HepG2 (cell line): ENCODE results near the gene CHMP6. TPM values are rescaled to one million over a fixed set of nuclear protein-coding genes. Genes with fewer than 3 reads are reported as not detected.
A peak's percentile ranks its signal among the peaks of the same experiment; 100 is the strongest.

Source experiments
- EZH2 ChIP-seq: conservative IDR thresholded peaks from 2 replicates; pipeline ENCODE4 v1.6.1; 2012; ENCODE audit warnings: mild to moderate bottlenecking, low read depth, low read length, moderate library complexity
- FIP1L1 ChIP-seq: fragments of 200-400 bp; formaldehyde crosslinking; IDR thresholded peaks from 2 replicates; pipeline ENCODE4 v1.6.1; 2018; ENCODE audit warnings: low read depth, mild to moderate bottlenecking, low read length, moderate library complexity, borderline replicate concordance; ENCODE audit not compliant: insufficient read depth
- GLI4 ChIP-seq: sonication (generic); formaldehyde crosslinking; IDR thresholded peaks from 2 replicates; pipeline ENCODE4 v1.5.1; 2020; ENCODE audit warnings: missing genetic modification reagents, mild to moderate bottlenecking, moderate library complexity, borderline replicate concordance
- HNRNPUL1 ChIP-seq: fragments of 200-400 bp; formaldehyde crosslinking; IDR thresholded peaks from 2 replicates; pipeline ENCODE4 v1.6.1; 2017; ENCODE audit warnings: low read depth, mild to moderate bottlenecking, low read length, moderate library complexity
- HOXA3 ChIP-seq: sonication (generic); formaldehyde crosslinking; IDR thresholded peaks from 2 replicates; pipeline ENCODE4 v1.5.0; 2020; ENCODE audit warnings: missing genetic modification reagents
- HOXD1 ChIP-seq: sonication (generic); formaldehyde crosslinking; IDR thresholded peaks from 2 replicates; pipeline ENCODE4 v1.5.0; 2020; ENCODE audit warnings: missing genetic modification reagents
- KDM4B ChIP-seq: sonication (generic); formaldehyde crosslinking; IDR thresholded peaks from 2 replicates; pipeline ENCODE4 v1.4.0; 2020; ENCODE audit warnings: missing genetic modification reagents
- KLF12 ChIP-seq: sonication (generic); formaldehyde crosslinking; IDR thresholded peaks from 2 replicates; pipeline ENCODE4 v1.4.0; 2020; ENCODE audit warnings: missing genetic modification reagents, borderline replicate concordance
- MTF2 ChIP-seq: sonication (generic); formaldehyde crosslinking; IDR thresholded peaks from 2 replicates; pipeline ENCODE4 v1.5.0; 2020; ENCODE audit warnings: missing genetic modification reagents, borderline replicate concordance
- NR2C2 ChIP-seq: sonication (generic); formaldehyde crosslinking; IDR thresholded peaks from 2 replicates; pipeline ENCODE4 v1.4.0; 2020; ENCODE audit warnings: missing genetic modification reagents, mild to moderate bottlenecking, moderate library complexity, borderline replicate concordance
- REXO4 ChIP-seq: sonication (generic); formaldehyde crosslinking; IDR thresholded peaks from 2 replicates; pipeline ENCODE4 v1.8.0; 2022; ENCODE audit warnings: missing genetic modification reagents, mild to moderate bottlenecking, borderline replicate concordance
- SKIL ChIP-seq: sonication (generic); formaldehyde crosslinking; IDR thresholded peaks from 2 replicates; pipeline ENCODE4 v1.8.0; 2022; ENCODE audit warnings: missing genetic modification reagents, mild to moderate bottlenecking, moderate library complexity, borderline replicate concordance
- THAP9 ChIP-seq: sonication (generic); formaldehyde crosslinking; IDR thresholded peaks from 2 replicates; pipeline ENCODE4; 2020; ENCODE audit warnings: missing genetic modification reagents, mild to moderate bottlenecking, borderline replicate concordance
- ZEB1 ChIP-seq: IDR thresholded peaks from 2 replicates; pipeline ENCODE4 v1.6.1; 2012; ENCODE audit warnings: mild to moderate bottlenecking, low read depth, inconsistent platforms; ENCODE audit not compliant: insufficient replicate concordance
- ZMAT5 ChIP-seq: sonication (generic); formaldehyde crosslinking; IDR thresholded peaks from 2 replicates; pipeline ENCODE4 v1.5.0; 2020; ENCODE audit warnings: mild to moderate bottlenecking, low read depth, missing genetic modification reagents, borderline replicate concordance
- ZNF18 ChIP-seq: sonication (generic); formaldehyde crosslinking; IDR thresholded peaks from 2 replicates; pipeline ENCODE4 v1.8.0; 2022; ENCODE audit warnings: mild to moderate bottlenecking, missing genetic modification reagents; ENCODE audit not compliant: insufficient replicate concordance
- ZNF292 ChIP-seq: sonication (generic); formaldehyde crosslinking; IDR thresholded peaks from 2 replicates; pipeline ENCODE4 v1.8.1; 2022; ENCODE audit warnings: mild to moderate bottlenecking, low read depth, missing genetic modification reagents, borderline replicate concordance
- ZNF484 ChIP-seq: sonication (generic); formaldehyde crosslinking; IDR thresholded peaks from 2 replicates; pipeline ENCODE4 v1.5.1; 2020; ENCODE audit warnings: mild to moderate bottlenecking, low read depth, missing genetic modification reagents, borderline replicate concordance
- ZNF530 ChIP-seq: sonication (generic); formaldehyde crosslinking; IDR thresholded peaks from 2 replicates; pipeline ENCODE4 v1.5.0; 2020; ENCODE audit warnings: low read depth, mild to moderate bottlenecking, missing genetic modification reagents
- ZNF557 ChIP-seq: sonication (generic); formaldehyde crosslinking; IDR thresholded peaks from 2 replicates; pipeline ENCODE4 v1.4.0; 2020; ENCODE audit warnings: missing genetic modification reagents
- ZNF772 ChIP-seq: sonication (generic); formaldehyde crosslinking; IDR thresholded peaks from 2 replicates; pipeline ENCODE4 v1.5.0; 2020; ENCODE audit warnings: mild to moderate bottlenecking, missing genetic modification reagents
- ZNF776 ChIP-seq: sonication (generic); formaldehyde crosslinking; IDR thresholded peaks from 2 replicates; pipeline ENCODE4 v1.4.0; 2020; ENCODE audit warnings: mild to moderate bottlenecking, missing genetic modification reagents
- ZNF782 ChIP-seq: sonication (generic); formaldehyde crosslinking; IDR thresholded peaks from 2 replicates; pipeline ENCODE4 v1.4.0; 2020; ENCODE audit warnings: missing genetic modification reagents, mild to moderate bottlenecking, borderline replicate concordance
- polyA plus RNA-seq, 8 experiments: library from polyadenylated mRNA; depleted of rRNA in 3 of 8; stranded (reverse) in 7 of 8; unstranded in 1 of 8; fragments of >200 nt; fragmentation: Illumina TruSeq in 4 of 8; extraction: Trizol in 4 of 8; gene quantifications; 2 replicates each; pipeline versions ENCODE4 v1.2.1 to v1.2.3, GENCODE V29; 2011 to 2016; ENCODE audit warnings: low read depth in 4 of 8, missing spikeins in 1 of 8, mixed read lengths in 1 of 8; ENCODE audit not compliant: insufficient read depth in 1 of 8
- total RNA-seq, 5 experiments: library from RNA; depleted of rRNA; stranded (reverse); fragments of >200 nt; fragmentation: Illumina TruSeq; extraction: Trizol; gene quantifications; 2 replicates each; pipeline ENCODE4 v1.2.3, GENCODE V29; 2016; ENCODE audit warnings: low read depth in 1 of 5

The CHMP6 gene
- total and polyA plus RNA-seq, 2 of the 13 experiments (the other 11 are each of a cell fraction or from before 2014, with no cell fraction given) = 11.1 to 24.2 TPM

GRCh38 chr17:81043319-81043724 is 51.7 kb downstream of the CHMP6 start (continued):
- TF ChIP-seq ZNF484 (CRISPR knock-in tag) (0 out of 2 replicates have a peak, but pooled peaks have one; percentile 56), ZNF782 (CRISPR knock-in tag) (peak; percentile 67; the same call in 1 of the 2 replicates), ZNF18 (CRISPR knock-in tag) (no peak), HOXD1 (CRISPR knock-in tag) (no peak), REXO4 (CRISPR knock-in tag) (no peak), SKIL (peak; percentile 26), ZNF557 (CRISPR knock-in tag) (no peak), ZNF772 (no peak), HOXA3 (no peak), HNRNPUL1 (no peak), FIP1L1 (no peak), MTF2 (CRISPR knock-in tag) (peak; percentile 64; the same call in 1 of the 2 replicates), GLI4 (0 out of 2 replicates have a peak, but pooled peaks have one; percentile 31), KDM4B (CRISPR knock-in tag) (no peak), NR2C2 (CRISPR knock-in tag) (no peak; the same call in 1 of the 2 replicates), THAP9 (CRISPR knock-in tag) (peak; percentile 13; the same call in 1 of the 2 replicates), ZNF776 (peak; percentile 94), ZNF292 (CRISPR knock-in tag) (no peak; the same call in 1 of the 2 replicates), EZH2 (no peak), ZNF530 (no peak), ZEB1 (no peak), KLF12 (CRISPR knock-in tag) (peak; percentile 40; the same call in 1 of the 2 replicates), ZMAT5 (no peak)
